ENCODE measurements around the gene PGR. TPM values are rescaled to one million over a fixed set of nuclear protein-coding genes. Genes with fewer than 3 reads are reported as not detected.

Gene PGR
- total RNA-seq, 6 experiments from 2014 or later: not detected

GRCh38 chr11:101035872-101036271, 93.7 kb downstream of the PGR start:
- no peaks in the 10 kb centered on the region for H3K27me3 Mint-ChIP-seq (ENCODE audit: insufficient read depth)
- H3K27ac Mint-ChIP-seq: no peak overlapping the region
- no peak overlapping the region for H3K4me3 Mint-ChIP-seq
- DNase-seq: no peak
- H3K9me3 Mint-ChIP-seq: peaks cover 16% of the 10 kb centered on the region
- H3K36me3 Mint-ChIP-seq (ENCODE audit: low read depth): no peaks in the 10 kb centered on the region
- TF ChIP-seq, protein P1, sequence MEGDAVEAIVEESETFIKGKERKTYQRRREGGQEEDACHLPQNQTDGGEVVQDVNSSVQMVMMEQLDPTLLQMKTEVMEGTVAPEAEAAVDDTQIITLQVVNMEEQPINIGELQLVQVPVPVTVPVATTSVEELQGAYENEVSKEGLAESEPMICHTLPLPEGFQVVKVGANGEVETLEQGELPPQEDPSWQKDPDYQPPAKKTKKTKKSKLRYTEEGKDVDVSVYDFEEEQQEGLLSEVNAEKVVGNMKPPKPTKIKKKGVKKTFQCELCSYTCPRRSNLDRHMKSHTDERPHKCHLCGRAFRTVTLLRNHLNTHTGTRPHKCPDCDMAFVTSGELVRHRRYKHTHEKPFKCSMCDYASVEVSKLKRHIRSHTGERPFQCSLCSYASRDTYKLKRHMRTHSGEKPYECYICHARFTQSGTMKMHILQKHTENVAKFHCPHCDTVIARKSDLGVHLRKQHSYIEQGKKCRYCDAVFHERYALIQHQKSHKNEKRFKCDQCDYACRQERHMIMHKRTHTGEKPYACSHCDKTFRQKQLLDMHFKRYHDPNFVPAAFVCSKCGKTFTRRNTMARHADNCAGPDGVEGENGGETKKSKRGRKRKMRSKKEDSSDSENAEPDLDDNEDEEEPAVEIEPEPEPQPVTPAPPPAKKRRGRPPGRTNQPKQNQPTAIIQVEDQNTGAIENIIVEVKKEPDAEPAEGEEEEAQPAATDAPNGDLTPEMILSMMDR (IDR thresholded peaks at IDR 0.05): no peak
- H3K4me1 Mint-ChIP-seq (ENCODE audit: low read depth): no peaks in the 10 kb centered on the region

DNA sequence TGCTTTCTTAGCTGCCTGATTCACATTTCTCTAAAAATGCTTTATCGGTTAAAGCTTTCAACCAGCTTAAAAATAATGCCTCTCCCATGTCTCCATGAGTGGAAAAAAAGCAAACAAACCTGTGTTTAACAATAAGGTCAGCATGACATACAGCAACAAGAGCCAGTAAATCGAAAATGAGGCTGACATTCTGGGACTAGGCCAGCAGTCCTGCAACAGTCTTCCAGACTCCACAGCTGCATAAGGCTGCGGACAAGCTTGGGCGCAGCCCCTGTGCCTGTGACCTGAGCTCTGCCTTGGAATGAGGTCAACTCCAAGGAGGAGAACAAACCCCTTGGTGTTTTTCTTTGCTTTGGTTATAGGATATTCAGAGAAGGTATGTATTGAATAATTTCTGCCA, 95.5 kb downstream of the PGR start:
- H3K27ac Mint-ChIP-seq: no peak overlapping the region
- H3K36me3 Mint-ChIP-seq (ENCODE audit: low read depth): no peaks in the 10 kb centered on the region
- H3K4me1 Mint-ChIP-seq (ENCODE audit: low read depth): no peaks in the 10 kb centered on the region
- TF ChIP-seq, protein P1 (IDR thresholded peaks at IDR 0.05): no peak
- no peaks in the 10 kb centered on the region for H3K27me3 Mint-ChIP-seq (ENCODE audit: insufficient read depth)
- H3K4me3 Mint-ChIP-seq: no peak overlapping the region
- no peak for DNase-seq
- H3K9me3 Mint-ChIP-seq: peaks cover 7% of the 10 kb centered on the region

DNA sequence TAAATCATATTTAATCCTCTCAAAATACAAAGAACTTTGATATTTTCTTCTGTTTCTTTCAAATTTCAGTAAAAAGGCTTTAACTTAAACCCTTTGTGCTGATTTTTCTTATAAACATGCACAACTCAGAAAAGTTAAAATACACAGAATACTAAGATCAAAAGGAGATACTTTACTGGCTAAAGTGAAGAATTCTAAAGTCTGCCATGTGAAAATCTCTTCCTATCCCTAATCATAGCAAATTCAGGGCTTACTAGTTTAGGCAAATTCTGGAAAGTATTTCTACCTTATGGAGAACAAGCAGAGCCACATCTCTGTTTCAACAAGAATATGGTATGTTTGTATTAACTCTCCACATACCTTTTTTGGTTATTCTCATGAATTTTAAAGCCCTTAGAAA, 96.6 kb downstream of the PGR start:
- Mint-ChIP-seq H3K9me3 (peaks cover 7% of the 10 kb centered on the region), H3K27me3 (ENCODE audit: insufficient read depth) (no peaks in the 10 kb centered on the region), H3K36me3 (ENCODE audit: low read depth) (no peaks in the 10 kb centered on the region), H3K4me3 (no peak overlapping the region), H3K4me1 (ENCODE audit: low read depth) (no peaks in the 10 kb centered on the region), H3K27ac (no peak overlapping the region)
- TF ChIP-seq, protein P1 (IDR thresholded peaks at IDR 0.05): no peak
- no peak for DNase-seq

GRCh38 chr11:101031713-101032112, 97.9 kb downstream of the PGR start:
- no peak overlapping the region for H3K27ac Mint-ChIP-seq
- TF ChIP-seq, protein P1 (IDR thresholded peaks at IDR 0.05): no peak
- no peak for DNase-seq
- no peaks in the 10 kb centered on the region for H3K27me3 Mint-ChIP-seq (ENCODE audit: insufficient read depth)
- H3K4me1 Mint-ChIP-seq (ENCODE audit: low read depth): no peaks in the 10 kb centered on the region
- H3K9me3 Mint-ChIP-seq: peaks cover 7% of the 10 kb centered on the region
- H3K36me3 Mint-ChIP-seq (ENCODE audit: low read depth): no peaks in the 10 kb centered on the region
- H3K4me3 Mint-ChIP-seq: no peak overlapping the region

GRCh38 chr11:101030692-101031091, 98.9 kb downstream of the PGR start:
- Mint-ChIP-seq H3K9me3 (peaks cover 7% of the 10 kb centered on the region), H3K27me3 (ENCODE audit: insufficient read depth) (no peaks in the 10 kb centered on the region), H3K36me3 (ENCODE audit: low read depth) (no peaks in the 10 kb centered on the region), H3K4me1 (ENCODE audit: low read depth) (no peaks in the 10 kb centered on the region), H3K27ac (no peak overlapping the region), H3K4me3 (no peak overlapping the region)
- no peak for DNase-seq
- TF ChIP-seq, protein P1 (IDR thresholded peaks at IDR 0.05): no peak

DNA sequence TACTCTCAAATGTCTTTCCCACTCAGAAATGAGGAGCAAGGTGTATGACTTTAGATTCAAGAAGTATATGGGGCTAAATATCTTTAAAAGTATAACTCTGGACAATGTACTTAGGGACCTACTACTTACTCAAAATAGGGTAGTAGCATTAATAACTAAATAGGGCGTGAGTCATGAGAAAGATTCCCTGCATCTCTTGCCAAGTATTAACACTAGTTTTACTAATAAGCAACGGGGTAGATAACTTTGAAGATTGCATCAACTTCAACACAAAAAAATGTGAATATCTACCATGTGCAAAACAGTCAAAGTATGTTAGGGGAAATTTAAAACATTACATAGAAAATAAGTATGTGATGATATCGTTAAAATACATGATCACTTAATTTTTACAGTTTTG, 99.6 kb downstream of the PGR start:
- TF ChIP-seq, protein P1 (IDR thresholded peaks at IDR 0.05): no peak
- Mint-ChIP-seq H3K27me3 (ENCODE audit: insufficient read depth) (no peaks in the 10 kb centered on the region), H3K27ac (no peak overlapping the region), H3K4me1 (ENCODE audit: low read depth) (no peaks in the 10 kb centered on the region), H3K36me3 (ENCODE audit: low read depth) (no peaks in the 10 kb centered on the region), H3K9me3 (peaks cover 7% of the 10 kb centered on the region), H3K4me3 (no peak overlapping the region)
- DNase-seq: no peak
